ENCODE measurements around the gene TRIM14.
A peak's percentile ranks its signal among the peaks of the same experiment; 100 is the strongest.
"Not testable (repeated sequence)": the region's sequence is repeated elsewhere in the genome, so short reads cannot be mapped to it uniquely, and the experiment has no call there.

The TRIM14 gene

GRCh38 chr9:98127226-98127625 is 8.2 kb upstream of the TRIM14 start:
- Histone ChIP-seq H3K27me3 (ENCODE audit: low read depth, low read length) (no peaks in the 10 kb centered on the region), H3K36me3 (ENCODE audit: control insufficient read depth in 1 of 2, insufficient read depth in 2 of 2, low read length in 2 of 2) (no peaks in the 10 kb centered on the region)

GRCh38 chr9:98124637-98125426 is 5.8 kb upstream of the TRIM14 start:
- Histone ChIP-seq H3K27me3 (ENCODE audit: low read depth, low read length) (no peaks in the 10 kb centered on the region), H3K4me3 (ENCODE audit: low read depth in 1 of 2, low read length in 2 of 2) (no peak overlapping the region), H3K4me1 (ENCODE audit: control insufficient read depth in 1 of 2, insufficient read depth in 2 of 2, low read length in 2 of 2) (peaks cover 0 to 3% of the 10 kb centered on the region in 2 donors), H3K27ac (ENCODE audit: low read length) (no peak overlapping the region), H3K9me3 (ENCODE audit: control insufficient read depth in 1 of 2, low read length in 2 of 2) (no peaks in the 10 kb centered on the region), H3K36me3 (ENCODE audit: control insufficient read depth in 1 of 2, insufficient read depth in 2 of 2, low read length in 2 of 2) (no peaks in the 10 kb centered on the region)

More at GRCh38 chr9:98127226-98127625, 8.2 kb upstream of the TRIM14 start:
- Histone ChIP-seq H3K27ac (ENCODE audit: low read length) (no peak overlapping the region), H3K9me3 (ENCODE audit: control insufficient read depth in 1 of 2, low read length in 2 of 2) (no peaks in the 10 kb centered on the region), H3K4me1 (ENCODE audit: control insufficient read depth in 1 of 2, insufficient read depth in 2 of 2, low read length in 2 of 2) (no peaks in the 10 kb centered on the region), H3K4me3 (ENCODE audit: low read depth in 1 of 2, low read length in 2 of 2) (no peak overlapping the region)

DNA sequence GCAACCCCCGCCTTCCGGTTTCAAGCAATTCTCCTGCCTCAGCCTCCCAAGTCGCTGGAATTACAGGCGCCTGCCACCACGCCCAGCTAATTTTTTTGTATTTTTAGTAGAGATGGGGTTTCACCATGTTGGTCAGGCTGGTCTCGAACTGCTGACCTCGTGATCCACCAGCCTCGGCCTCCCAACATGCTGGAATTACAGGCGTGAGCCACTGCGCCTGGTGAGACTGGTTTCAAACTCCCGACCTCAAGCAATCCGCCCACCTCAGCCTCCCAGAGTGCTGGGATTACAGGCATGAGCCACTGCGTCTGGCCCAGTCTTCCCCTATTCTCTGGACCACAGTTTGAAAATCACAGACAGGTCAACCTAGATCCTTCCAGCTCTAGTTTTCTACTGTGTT is 5.1 kb upstream of the TRIM14 start:
- H3K9me3 ChIP-seq (ENCODE audit: control insufficient read depth in 1 of 2, low read length in 2 of 2); H3K27me3 ChIP-seq (ENCODE audit: low read depth, low read length); H3K4me3 ChIP-seq (ENCODE audit: low read depth in 1 of 2, low read length in 2 of 2); H3K4me1 ChIP-seq (ENCODE audit: control insufficient read depth in 1 of 2, insufficient read depth in 2 of 2, low read length in 2 of 2); H3K36me3 ChIP-seq (ENCODE audit: control insufficient read depth in 1 of 2, insufficient read depth in 2 of 2, low read length in 2 of 2); H3K27ac ChIP-seq (ENCODE audit: low read length): not testable (repeated sequence)

DNA sequence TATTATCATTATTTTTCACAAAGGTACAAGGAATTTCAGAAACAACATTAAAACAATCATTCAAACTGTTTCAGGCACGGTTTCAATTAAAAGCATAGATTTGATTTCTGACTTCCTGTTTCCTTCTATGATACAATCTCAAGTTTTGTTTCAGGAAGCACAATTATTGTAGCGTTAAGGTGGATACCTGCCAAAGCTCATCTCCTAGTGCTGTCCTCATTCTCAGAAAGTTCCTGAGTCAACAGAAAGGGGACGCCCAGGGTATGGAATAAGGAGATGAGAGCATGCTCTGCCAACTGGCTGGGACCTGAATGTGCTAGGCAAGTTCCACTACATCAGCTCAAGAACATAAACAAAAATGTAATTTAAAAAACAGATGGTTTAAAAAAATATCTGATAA is 2.0 kb upstream of the TRIM14 start:
- H3K27ac ChIP-seq (ENCODE audit: low read length), result peak overlapping the region; percentile 75

DNA sequence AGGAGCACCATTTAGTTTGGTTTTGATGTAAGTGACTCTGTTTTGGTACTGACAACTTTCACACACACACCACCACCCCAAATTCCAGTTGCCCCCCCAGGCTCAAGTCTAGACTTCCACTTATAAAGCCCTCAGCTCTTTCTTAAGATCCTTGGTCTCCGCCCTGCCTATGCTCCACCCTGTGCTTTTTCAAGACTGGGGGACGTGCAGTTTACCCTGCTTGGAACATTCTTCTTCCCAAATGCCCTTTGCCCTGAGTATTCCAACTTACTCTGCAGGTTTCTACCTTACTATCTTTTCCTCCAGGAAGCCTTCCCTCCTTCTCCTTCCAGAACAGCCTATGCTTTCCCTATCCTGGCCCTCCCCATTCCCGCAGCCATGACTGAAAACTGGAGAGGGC is 1.5 kb upstream of the TRIM14 start:
- Histone ChIP-seq H3K36me3 (ENCODE audit: control insufficient read depth in 1 of 2, insufficient read depth in 2 of 2, low read length in 2 of 2) (no peaks in the 10 kb centered on the region), H3K27me3 (ENCODE audit: low read depth, low read length) (no peaks in the 10 kb centered on the region), H3K27ac (ENCODE audit: low read length) (peak overlapping the region; percentile 75), H3K9me3 (ENCODE audit: control insufficient read depth in 1 of 2, low read length in 2 of 2) (no peaks in the 10 kb centered on the region), H3K4me1 (ENCODE audit: control insufficient read depth in 1 of 2, insufficient read depth in 2 of 2, low read length in 2 of 2) (peaks cover 3 to 11% of the 10 kb centered on the region in 2 donors), H3K4me3 (ENCODE audit: low read depth in 1 of 2, low read length in 2 of 2) (no peak overlapping the region)

More for the DNA sequence above, 2.0 kb upstream of the TRIM14 start:
- Histone ChIP-seq H3K4me1 (ENCODE audit: control insufficient read depth in 1 of 2, insufficient read depth in 2 of 2, low read length in 2 of 2) (peaks cover 3 to 11% of the 10 kb centered on the region in 2 donors), H3K36me3 (ENCODE audit: control insufficient read depth in 1 of 2, insufficient read depth in 2 of 2, low read length in 2 of 2) (no peaks in the 10 kb centered on the region), H3K27me3 (ENCODE audit: low read depth, low read length) (no peaks in the 10 kb centered on the region), H3K9me3 (ENCODE audit: control insufficient read depth in 1 of 2, low read length in 2 of 2) (no peaks in the 10 kb centered on the region), H3K4me3 (ENCODE audit: low read depth in 1 of 2, low read length in 2 of 2) (no peak overlapping the region)

DNA sequence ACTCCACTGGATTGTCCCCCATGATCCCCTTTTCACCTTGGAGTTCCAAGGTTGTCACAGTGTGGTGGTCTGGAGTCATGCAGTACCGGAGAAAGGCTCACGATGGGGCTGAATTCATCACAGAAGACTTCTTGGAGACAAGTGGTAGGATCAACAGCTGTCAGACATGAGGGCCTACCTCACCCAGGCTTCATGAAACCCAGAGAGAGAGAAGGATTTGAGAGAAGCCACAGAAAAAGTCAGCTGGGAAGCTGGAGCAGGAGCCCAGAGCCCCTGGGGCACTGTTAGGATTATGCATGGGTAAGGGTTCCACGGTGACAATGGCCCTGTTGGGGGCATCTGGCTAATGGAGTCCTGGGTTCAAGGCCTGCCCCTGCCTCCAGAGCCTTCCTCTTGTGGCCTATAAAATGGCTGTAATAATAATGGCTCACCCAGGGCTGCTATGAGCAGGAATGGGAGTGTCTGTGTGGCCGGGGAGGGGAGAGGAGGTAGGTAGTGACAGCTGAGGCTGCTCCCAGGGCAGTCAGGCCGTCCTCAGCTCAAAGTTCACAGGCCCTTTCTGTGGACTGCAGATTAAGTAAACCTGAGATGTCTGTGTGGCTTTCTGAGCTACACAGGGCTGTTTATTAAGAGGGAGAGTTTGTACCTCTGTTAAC is 910 bp downstream of the TRIM14 start:
- Histone ChIP-seq H3K9me3 (ENCODE audit: control insufficient read depth in 1 of 2, low read length in 2 of 2) (no peaks in the 10 kb centered on the region), H3K36me3 (ENCODE audit: control insufficient read depth in 1 of 2, insufficient read depth in 2 of 2, low read length in 2 of 2) (no peaks in the 10 kb centered on the region), H3K4me3 (ENCODE audit: low read depth in 1 of 2, low read length in 2 of 2) (peak overlapping the region; percentile 73 to 90), H3K27ac (ENCODE audit: low read length) (peak overlapping the region; percentile 78), H3K4me1 (ENCODE audit: control insufficient read depth in 1 of 2, insufficient read depth in 2 of 2, low read length in 2 of 2) (peaks cover 3 to 11% of the 10 kb centered on the region in 2 donors), H3K27me3 (ENCODE audit: low read depth, low read length) (no peaks in the 10 kb centered on the region)

DNA sequence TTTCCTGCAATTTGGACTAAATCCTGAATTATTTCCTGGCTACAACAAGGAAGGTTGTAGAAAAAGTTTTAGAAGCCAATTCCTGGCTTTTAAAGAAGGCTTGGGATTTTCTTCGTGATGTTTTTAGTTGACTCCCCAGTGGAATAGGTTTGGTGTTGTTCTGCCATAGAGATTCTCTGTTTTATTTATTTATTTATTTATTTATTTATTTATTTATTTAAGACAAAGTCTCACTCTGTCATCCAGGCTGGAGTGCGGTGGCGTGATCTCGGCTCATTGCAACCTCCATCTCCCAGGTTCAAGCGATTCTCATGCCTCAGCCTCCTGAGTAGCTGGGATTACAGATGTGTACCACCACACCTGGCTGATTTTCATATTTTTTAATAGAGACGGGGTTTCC is 1.9 kb downstream of the TRIM14 start:
- not testable (repeated sequence) for H3K27me3 ChIP-seq (ENCODE audit: low read depth, low read length); H3K9me3 ChIP-seq (ENCODE audit: control insufficient read depth in 1 of 2, low read length in 2 of 2); H3K36me3 ChIP-seq (ENCODE audit: control insufficient read depth in 1 of 2, insufficient read depth in 2 of 2, low read length in 2 of 2); H3K27ac ChIP-seq (ENCODE audit: low read length); H3K4me3 ChIP-seq (ENCODE audit: low read depth in 1 of 2, low read length in 2 of 2)
- peaks cover 3 to 11% of the 10 kb centered on the region in 2 donors for H3K4me1 ChIP-seq (ENCODE audit: control insufficient read depth in 1 of 2, insufficient read depth in 2 of 2, low read length in 2 of 2)

DNA sequence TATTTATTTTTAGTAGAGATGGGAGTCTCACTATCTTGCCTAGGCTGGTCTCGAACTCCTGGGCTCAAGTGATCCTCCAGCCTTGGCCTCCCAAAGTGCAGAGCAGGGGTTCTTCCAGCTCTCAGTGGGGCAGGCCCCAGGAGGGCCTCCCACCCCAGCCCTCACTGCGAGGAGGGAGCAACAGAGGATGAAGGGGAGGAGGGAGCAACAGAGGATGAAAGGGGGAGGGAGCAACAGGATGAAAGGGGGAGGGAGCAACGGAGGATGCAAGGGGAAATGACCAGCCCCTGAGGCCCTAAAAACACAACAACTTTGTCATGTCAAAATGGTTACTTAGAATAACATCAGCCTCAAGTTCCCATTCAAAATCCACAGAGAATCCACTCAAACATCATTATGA is 10.0 kb downstream of the TRIM14 start:
- Histone ChIP-seq H3K36me3 (ENCODE audit: control insufficient read depth in 1 of 2, insufficient read depth in 2 of 2, low read length in 2 of 2) (peaks cover 7 to 32% of the 10 kb centered on the region in 2 donors), H3K27ac (ENCODE audit: low read length) (no peak overlapping the region), H3K4me1 (ENCODE audit: control insufficient read depth in 1 of 2, insufficient read depth in 2 of 2, low read length in 2 of 2) (no peaks in the 10 kb centered on the region), H3K9me3 (ENCODE audit: control insufficient read depth in 1 of 2, low read length in 2 of 2) (peaks cover 0 to 5% of the 10 kb centered on the region in 2 donors), H3K4me3 (ENCODE audit: low read depth in 1 of 2, low read length in 2 of 2) (no peak overlapping the region), H3K27me3 (ENCODE audit: low read depth, low read length) (no peaks in the 10 kb centered on the region)

DNA sequence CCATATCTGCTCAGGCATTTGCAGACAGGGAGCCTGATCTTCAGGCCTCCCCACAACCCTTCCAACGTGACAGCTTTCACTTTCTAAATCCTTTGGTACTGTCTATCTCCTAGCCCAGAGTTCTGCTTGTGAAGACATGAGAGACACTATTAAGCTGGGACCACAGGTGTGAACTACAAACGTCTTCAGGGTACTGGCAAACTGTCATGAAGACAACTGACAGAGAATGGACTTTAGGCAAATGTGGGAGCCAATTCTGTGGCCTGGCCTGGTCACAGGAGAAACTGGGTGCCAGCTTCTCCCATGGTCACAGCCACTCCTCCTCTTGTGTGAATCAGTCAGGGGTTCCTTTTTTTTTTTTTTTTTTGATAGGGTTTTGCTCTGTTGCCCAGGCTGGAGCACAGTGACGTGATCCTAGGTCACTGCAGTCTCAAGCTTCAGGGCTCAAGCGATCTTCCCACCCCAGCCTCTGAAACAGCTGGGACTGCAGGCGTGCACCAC is 10.4 kb downstream of the TRIM14 start:
- no peaks in the 10 kb centered on the region for H3K27me3 ChIP-seq (ENCODE audit: low read depth, low read length)
- H3K4me1 ChIP-seq (ENCODE audit: control insufficient read depth in 1 of 2, insufficient read depth in 2 of 2, low read length in 2 of 2), result no peaks in the 10 kb centered on the region
- H3K9me3 ChIP-seq (ENCODE audit: control insufficient read depth in 1 of 2, low read length in 2 of 2), result peaks cover 0 to 5% of the 10 kb centered on the region in 2 donors
- H3K27ac ChIP-seq (ENCODE audit: low read length), result no peak overlapping the region
- peaks cover 11 to 32% of the 10 kb centered on the region in 2 donors for H3K36me3 ChIP-seq (ENCODE audit: control insufficient read depth in 1 of 2, insufficient read depth in 2 of 2, low read length in 2 of 2)
- H3K4me3 ChIP-seq (ENCODE audit: low read depth in 1 of 2, low read length in 2 of 2), result no peak overlapping the region

- H3K27ac ChIP-seq (ENCODE audit: low read length), result no peak overlapping the region
- no peaks in the 10 kb centered on the region for H3K4me1 ChIP-seq (ENCODE audit: control insufficient read depth in 1 of 2, insufficient read depth in 2 of 2, low read length in 2 of 2)
- H3K36me3 ChIP-seq (ENCODE audit: control insufficient read depth in 1 of 2, insufficient read depth in 2 of 2, low read length in 2 of 2), result peaks cover 11 to 32% of the 10 kb centered on the region in 2 donors
- no peaks in the 10 kb centered on the region for H3K27me3 ChIP-seq (ENCODE audit: low read depth, low read length)
- no peak overlapping the region for H3K4me3 ChIP-seq (ENCODE audit: low read depth in 1 of 2, low read length in 2 of 2)
- peaks cover 0 to 5% of the 10 kb centered on the region in 2 donors for H3K9me3 ChIP-seq (ENCODE audit: control insufficient read depth in 1 of 2, low read length in 2 of 2)
These were observed 11.1 kb downstream of the TRIM14 start for GRCh38 chr9:98107926-98108325.

GRCh38 chr9:98105006-98105405 is 14.0 kb downstream of the TRIM14 start:
- Histone ChIP-seq H3K4me1 (ENCODE audit: control insufficient read depth in 1 of 2, insufficient read depth in 2 of 2, low read length in 2 of 2) (no peaks in the 10 kb centered on the region), H3K9me3 (ENCODE audit: control insufficient read depth in 1 of 2, low read length in 2 of 2) (peaks cover 0 to 5% of the 10 kb centered on the region in 2 donors), H3K4me3 (ENCODE audit: low read depth in 1 of 2, low read length in 2 of 2) (no peak overlapping the region), H3K36me3 (ENCODE audit: control insufficient read depth in 1 of 2, insufficient read depth in 2 of 2, low read length in 2 of 2) (peaks cover 11 to 32% of the 10 kb centered on the region in 2 donors), H3K27ac (ENCODE audit: low read length) (no peak overlapping the region), H3K27me3 (ENCODE audit: low read depth, low read length) (no peaks in the 10 kb centered on the region)
